Measurements from ENCODE around the gene NRM.
"Not testable (repeated sequence)": the region's sequence is repeated elsewhere in the genome, so short reads cannot be mapped to it uniquely, and the experiment has no call there.

NRM gene

GRCh38 chr6:30687659-30688431, 2.9 kb downstream of the NRM start:
- no peak for DNase-seq

GRCh38 chr6:30686908-30687658, 3.7 kb downstream of the NRM start:
- peak; percentile 34 for DNase-seq

GRCh38 chr6:30686009-30686907, 4.5 kb downstream of the NRM start, which contains the start of gene PPP1R18:
PPP1R18 (minus strand) TSS chr6:30686645; CDS start chr6:30686018, 627 bp downstream.
- DNase-seq: no peak

DNA sequence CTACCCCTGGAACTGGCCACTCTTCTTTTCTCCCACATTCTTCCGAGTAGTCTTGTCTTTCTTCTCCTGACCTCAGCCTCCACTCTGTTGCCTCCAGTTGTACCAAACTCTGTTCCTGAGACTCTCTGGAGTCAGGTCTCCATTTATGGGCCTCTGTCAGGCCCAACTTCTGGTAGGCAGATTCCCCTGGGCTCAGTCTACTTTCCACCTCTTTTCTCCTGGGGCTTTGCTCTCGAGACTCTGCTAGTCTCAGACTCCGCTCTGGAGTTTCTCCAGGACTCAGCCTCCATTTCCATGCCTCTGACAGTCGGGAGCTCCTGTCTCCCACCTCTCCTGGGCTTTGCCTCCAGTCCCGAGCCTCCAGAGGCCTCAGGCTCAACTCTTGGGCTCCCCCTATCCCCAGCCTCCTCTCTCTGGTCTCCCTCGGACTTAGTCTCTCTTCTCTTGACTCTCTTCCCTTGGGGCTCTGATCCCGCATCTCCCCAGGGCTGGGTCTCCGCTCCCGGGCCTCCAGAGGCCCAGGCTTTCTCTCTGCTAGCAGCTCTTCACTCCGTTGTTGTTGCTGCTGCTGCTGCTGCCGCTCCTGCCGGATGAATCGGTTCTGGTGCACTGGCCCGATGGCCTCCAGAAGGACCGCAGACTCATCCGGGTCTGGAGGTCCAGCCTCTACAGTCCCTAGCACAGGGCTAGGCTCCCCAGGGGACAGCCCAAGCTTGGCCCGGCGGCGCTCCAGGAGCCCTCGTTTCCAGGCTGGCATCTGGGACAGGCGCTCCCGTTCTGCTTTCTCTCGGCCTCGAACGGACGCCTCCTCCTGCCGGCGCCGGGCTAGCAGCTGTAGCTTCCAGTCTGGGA, 5.4 kb downstream of the NRM start:
- DNase-seq: no peak

- no peak for DNase-seq
Measured at GRCh38 chr6:30684386-30685156, 6.2 kb downstream of the NRM start.

GRCh38 chr6:30683980-30684338, 6.8 kb downstream of the NRM start:
- DNase-seq: no peak

DNA sequence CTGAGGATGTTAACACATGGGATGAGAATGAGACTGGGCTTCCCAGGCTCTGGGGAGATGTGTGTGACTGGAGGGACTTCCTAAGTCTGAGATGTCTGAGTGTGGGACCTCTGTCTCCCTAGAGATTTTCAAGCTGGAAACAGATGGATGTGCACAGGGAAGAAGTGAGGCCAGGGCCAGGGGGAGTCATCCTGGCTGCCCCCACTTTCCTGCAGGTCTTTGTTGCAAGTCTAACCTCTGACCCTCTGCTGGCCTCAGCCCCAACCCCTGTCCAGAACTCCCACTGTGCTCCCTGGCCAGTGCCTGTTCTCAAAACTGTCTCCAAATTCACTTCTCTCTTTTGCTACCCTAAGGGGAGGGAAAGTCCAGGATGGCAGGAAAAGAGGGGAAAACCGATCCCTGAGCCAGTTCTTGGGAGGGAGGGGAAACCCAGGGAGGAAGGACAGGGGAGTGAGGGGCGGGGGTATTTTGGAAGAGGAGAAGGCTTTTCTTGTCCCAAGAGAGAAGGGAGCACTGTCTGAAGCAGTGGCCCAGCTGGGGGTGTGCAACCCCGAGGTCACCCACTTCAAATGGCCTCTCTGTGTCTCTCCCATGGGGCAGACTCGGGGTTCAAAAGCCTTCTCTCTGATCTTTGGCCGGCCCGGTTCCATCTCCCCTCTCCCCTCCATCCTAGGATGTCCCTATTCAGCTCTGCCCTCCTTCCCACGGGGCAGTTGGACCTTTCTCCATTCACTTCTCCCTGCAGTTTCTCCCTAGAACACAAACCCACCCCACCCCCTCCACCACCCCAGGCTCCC, 7.4 kb downstream of the NRM start:
- no peak for DNase-seq

- no peak for DNase-seq
Measured at GRCh38 chr6:30682143-30683117, 8.4 kb downstream of the NRM start.

- DNase-seq: no peak
Measured at GRCh38 chr6:30681766-30682142, 9.0 kb downstream of the NRM start.

DNA sequence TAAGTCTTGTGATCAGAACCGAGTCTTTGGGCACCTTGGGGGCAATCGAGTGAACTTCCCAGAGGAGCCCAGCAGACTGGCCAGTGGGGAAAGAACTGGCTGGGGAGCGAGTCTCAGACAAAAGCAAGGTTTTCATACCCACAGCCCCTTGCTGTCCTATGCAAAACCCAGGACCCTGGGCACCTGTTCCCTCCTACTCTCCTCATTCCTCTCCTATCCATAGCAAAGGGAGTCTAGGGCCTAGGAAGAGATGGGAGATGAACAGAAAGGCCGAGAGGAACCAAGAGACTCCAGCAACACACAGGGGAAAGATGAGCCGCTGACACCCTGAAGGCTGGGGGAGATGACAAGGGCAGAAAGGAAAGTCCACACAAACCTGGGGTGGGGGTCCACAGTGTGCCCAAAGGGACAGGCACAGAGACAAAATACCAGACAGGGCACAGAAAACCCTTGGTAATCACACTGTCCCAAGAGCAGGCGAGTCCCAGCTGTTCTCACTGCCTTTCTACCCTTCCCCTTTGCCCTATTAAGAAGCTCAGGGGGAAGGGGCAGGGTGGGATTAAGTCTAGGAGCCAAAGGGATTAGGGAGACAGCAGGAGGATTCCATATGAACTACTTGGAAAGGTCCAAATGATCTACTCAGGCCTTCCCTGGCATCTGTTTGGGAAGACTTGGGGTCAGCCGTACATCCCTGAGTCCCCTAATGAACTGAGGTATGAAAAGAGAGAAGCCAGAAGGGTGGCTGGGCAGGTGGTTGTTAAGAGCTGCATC, 10.8 kb downstream of the NRM start:
- DNase-seq: peak; percentile 93

GRCh38 chr6:30678964-30679726, 11.6 kb downstream of the NRM start:
- DNase-seq: peak; percentile 32

GRCh38 chr6:30676660-30677285, 14.0 kb downstream of the NRM start:
- no peak for DNase-seq

DNA sequence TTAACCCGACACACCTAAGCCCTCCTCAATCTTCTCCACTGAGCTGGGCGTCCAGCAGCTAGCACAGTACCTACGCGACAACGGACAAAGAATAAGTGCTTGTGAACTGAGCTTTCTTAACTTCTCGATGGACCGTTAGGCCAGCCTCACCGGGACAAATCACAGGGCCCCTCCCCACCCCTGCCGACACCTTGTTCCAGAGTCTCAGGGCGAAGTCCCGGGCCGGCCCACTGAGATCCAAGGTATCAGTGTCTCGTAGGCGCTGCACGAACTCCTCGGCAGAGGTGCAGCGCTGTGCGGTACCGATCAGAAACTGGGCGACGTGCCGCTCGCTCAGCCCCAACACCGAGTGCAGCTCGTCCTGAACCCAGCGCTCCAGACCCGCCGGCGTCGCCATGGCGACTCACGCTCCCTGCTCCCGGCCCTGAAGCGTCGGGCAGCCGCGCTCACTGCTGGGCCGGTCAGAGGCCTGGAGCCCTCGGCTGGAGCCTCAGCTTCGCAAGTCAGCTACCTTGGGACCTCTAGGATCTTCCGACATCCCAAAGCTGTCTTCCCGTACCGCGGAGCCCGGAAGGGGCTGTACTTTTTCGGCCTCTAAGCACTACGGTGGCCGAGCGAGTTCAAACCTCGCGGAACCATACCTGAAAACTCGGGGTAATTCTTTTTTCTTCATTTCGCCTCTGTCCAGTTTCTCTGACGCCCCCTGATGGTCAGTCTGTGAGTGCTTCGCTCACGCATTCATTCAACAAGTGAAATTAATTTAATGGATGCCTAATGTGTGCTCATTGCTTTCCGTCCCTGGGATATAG, 18.1 kb downstream of the NRM start, which contains the start of gene DHX16:
TSS of gene DHX16 (minus strand) at position 562 of the 809 bp plus-strand sequence. CDS start at position 397, 165 bp downstream.
- DNase-seq: peak; percentile 92

DNA sequence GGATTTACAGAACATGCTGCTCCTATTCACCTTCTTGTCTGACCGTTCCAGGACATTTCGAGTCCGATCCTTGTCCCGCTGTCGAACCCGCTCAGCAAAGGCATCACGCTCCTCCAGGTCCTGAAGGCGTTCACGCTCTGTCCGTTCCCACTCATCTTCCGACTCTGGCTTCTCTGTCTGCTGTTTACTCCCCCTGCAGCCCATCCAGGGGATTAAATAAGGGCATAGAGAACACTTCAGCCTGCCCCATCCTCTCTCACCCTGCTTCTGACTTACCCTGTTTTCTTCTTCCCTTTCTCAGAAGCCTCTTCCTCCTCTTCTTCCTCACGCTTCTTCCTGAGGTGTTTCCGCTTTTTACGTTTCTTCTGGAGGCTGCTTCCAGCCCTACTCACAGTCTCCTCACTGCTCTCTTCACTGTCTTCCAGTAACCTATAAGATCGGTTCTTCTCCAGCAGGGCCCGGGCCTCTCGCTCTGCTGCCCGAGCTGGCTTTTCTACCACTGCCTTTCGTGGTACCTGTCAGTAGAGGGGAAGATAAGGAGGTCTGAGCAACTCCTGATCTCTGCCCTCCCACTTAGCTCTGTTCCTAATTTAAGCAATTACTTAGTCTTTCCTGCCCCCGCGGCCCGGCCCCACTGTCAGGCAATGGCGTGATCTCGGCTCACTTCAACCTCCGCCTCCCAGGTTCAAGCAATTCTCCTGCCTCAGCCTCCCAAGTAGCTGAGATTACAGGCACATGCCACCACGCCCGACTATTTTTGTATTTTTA, 19.8 kb downstream of the NRM start:
- no peak for DNase-seq

DNA sequence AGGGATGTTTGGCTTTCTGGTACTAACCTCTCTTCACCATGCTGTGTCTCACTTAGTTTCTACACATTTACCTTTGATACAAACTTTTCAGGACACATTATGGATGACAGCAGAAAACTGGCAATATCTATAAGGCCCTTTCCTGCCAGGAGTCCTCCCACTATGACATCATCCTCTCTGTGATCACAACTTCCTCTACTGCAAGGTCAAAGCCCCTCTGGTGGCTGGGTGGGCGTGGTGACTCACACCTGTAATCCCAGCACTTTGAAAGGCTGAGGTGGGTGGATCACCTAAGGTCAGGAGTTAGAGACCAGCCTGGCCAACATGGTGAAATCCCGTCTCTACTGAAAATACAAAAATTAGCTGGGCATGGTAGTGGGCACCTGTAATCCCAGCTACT, 24.5 kb downstream of the NRM start:
- not testable (repeated sequence) for DNase-seq

Data from NCI-H524 treated with DMSO at 0.1 percent for 48 hours (cell line).